Endothelial cell (in vitro differentiated cells): ENCODE results near the gene ATP5PB. TPM values are rescaled to one million over a fixed set of nuclear protein-coding genes. Genes with fewer than 3 reads are reported as not detected.

Experiments used
- DNase-seq: peaks from one replicate; pipeline ENCODE4 v3.0.0; 2021; ENCODE audit warnings: low spot score
- H3K27ac Mint-ChIP-seq: one replicate; pipeline ENCODE4 v1.8.0; 2021; ENCODE audit warnings: mixed read lengths, inconsistent platforms; ENCODE audit not compliant: unreplicated experiment
- H3K27me3 Mint-ChIP-seq: one replicate; pipeline ENCODE4 v1.8.0; 2021; ENCODE audit warnings: mild to moderate bottlenecking, moderate library complexity, mixed read lengths, inconsistent platforms; ENCODE audit not compliant: unreplicated experiment
- H3K36me3 Mint-ChIP-seq: one replicate; pipeline ENCODE4 v1.8.0; 2021; ENCODE audit warnings: mild to moderate bottlenecking, low read depth, mixed read lengths, inconsistent platforms; ENCODE audit not compliant: unreplicated experiment
- H3K4me1 Mint-ChIP-seq: one replicate; pipeline ENCODE4 v1.8.0; 2021; ENCODE audit warnings: mild to moderate bottlenecking, mixed read lengths, inconsistent platforms; ENCODE audit not compliant: unreplicated experiment
- H3K4me3 Mint-ChIP-seq: one replicate; pipeline ENCODE4 v1.8.0; 2021; ENCODE audit warnings: mild to moderate bottlenecking, mixed read lengths, inconsistent platforms; ENCODE audit not compliant: unreplicated experiment
- H3K9me3 Mint-ChIP-seq: one replicate; pipeline ENCODE4 v1.8.0; 2021; ENCODE audit warnings: mixed read lengths, inconsistent platforms; ENCODE audit not compliant: unreplicated experiment
- total RNA-seq: library from RNA; stranded (reverse); fragmentation: NEBNext Ultra II Directional; extraction: Animal tissue kit (Norgen Biotek cat#: 25700); gene quantifications from one replicate; pipeline ENCODE4 v1.2.1, GENCODE V29; 2021; ENCODE audit not compliant: unreplicated experiment
- TF ChIP-seq, protein P1 (sequence below): fragments of 200-600 bp; sonication (generic); IDR thresholded peaks from one replicate; pipeline ENCODE4 v1.5.0; 2021; ENCODE audit warnings: antibody characterized with exemption; ENCODE audit not compliant: unreplicated experiment

The ATP5PB gene
- total RNA-seq, 1 donor from 2014 or later: 211 TPM

DNA sequence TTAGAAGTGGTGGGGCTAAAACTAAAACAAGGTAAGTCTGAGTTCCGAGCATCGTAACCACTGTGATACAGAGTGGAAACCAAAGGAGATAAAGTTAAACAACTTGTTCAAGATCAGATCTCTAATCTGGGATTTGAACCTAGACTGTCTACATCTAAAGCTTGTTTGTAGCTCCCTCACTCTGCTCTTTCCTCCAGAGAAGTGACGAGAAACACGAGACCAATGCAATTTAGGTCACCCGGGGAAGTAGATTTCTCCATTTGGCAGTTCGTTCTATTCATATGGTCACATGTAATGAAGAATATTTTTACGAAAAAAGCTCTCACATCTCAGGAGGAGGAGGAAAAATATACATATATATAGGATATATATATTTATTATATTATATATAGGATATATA, 52.4 kb downstream of the ATP5PB start:
- H3K4me3 Mint-ChIP-seq: no peak overlapping the region
- H3K4me1 Mint-ChIP-seq: peaks cover 3% of the 10 kb centered on the region
- no peak for DNase-seq
- TF ChIP-seq, protein P1, sequence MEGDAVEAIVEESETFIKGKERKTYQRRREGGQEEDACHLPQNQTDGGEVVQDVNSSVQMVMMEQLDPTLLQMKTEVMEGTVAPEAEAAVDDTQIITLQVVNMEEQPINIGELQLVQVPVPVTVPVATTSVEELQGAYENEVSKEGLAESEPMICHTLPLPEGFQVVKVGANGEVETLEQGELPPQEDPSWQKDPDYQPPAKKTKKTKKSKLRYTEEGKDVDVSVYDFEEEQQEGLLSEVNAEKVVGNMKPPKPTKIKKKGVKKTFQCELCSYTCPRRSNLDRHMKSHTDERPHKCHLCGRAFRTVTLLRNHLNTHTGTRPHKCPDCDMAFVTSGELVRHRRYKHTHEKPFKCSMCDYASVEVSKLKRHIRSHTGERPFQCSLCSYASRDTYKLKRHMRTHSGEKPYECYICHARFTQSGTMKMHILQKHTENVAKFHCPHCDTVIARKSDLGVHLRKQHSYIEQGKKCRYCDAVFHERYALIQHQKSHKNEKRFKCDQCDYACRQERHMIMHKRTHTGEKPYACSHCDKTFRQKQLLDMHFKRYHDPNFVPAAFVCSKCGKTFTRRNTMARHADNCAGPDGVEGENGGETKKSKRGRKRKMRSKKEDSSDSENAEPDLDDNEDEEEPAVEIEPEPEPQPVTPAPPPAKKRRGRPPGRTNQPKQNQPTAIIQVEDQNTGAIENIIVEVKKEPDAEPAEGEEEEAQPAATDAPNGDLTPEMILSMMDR: no peak
- H3K27ac Mint-ChIP-seq: no peak overlapping the region
- H3K9me3 Mint-ChIP-seq: no peaks in the 10 kb centered on the region
- peaks cover 3% of the 10 kb centered on the region for H3K36me3 Mint-ChIP-seq
- H3K27me3 Mint-ChIP-seq: no peaks in the 10 kb centered on the region

- Mint-ChIP-seq H3K4me1 (peaks cover 5% of the 10 kb centered on the region), H3K36me3 (peaks cover 3% of the 10 kb centered on the region), H3K27me3 (no peaks in the 10 kb centered on the region), H3K9me3 (no peaks in the 10 kb centered on the region), H3K27ac (no peak within 1 kb of the TSS), H3K4me3 (no peak within 1 kb of the TSS)
- DNase-seq: no peak
- TF ChIP-seq, protein P1: no peak
Measured at GRCh38 chr1:111503585-111504060, 54.4 kb downstream of the ATP5PB start, which contains the start of the genes ADORA3 and TMIGD3. Gene ADORA3, minus strand, starts transcription at chr1:111503633. Its CDS starts 279 bp downstream, at chr1:111503354. Gene TMIGD3, minus strand, starts transcription at chr1:111503633. Its CDS starts 279 bp downstream, at chr1:111503354.

GRCh38 chr1:111504097-111504496, 54.8 kb downstream of the ATP5PB start:
- Mint-ChIP-seq H3K36me3 (peaks cover 3% of the 10 kb centered on the region), H3K4me1 (peaks cover 5% of the 10 kb centered on the region), H3K27ac (no peak overlapping the region), H3K9me3 (no peaks in the 10 kb centered on the region), H3K27me3 (no peaks in the 10 kb centered on the region), H3K4me3 (no peak overlapping the region)
- DNase-seq: no peak
- TF ChIP-seq, protein P1: no peak

DNA sequence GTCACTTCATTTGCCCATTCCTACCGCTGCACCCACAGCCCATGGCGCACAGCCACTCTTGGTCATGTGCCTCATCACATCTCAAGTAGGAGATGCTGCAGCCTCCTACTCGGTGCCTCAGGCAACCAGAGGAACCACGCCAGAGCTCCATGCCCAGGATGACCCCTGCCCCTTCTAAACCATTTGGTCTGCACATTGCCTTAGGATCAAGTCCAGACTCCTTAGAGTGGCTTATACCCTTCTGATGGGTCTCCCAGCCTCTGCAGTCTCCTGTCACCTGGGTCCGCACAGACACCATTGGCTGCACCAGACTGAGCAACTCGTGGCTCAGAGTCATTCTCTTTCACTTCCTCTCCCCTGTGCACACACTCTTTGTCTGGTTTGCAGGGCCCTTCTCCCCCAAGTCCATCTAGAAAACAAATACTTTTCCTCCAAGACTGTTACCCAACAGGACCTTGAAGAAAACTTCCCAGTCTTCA, 56.4 kb downstream of the ATP5PB start:
- no peak for DNase-seq
- H3K9me3 Mint-ChIP-seq: no peaks in the 10 kb centered on the region
- H3K27ac Mint-ChIP-seq: no peak overlapping the region
- peaks cover 4% of the 10 kb centered on the region for H3K4me1 Mint-ChIP-seq
- H3K27me3 Mint-ChIP-seq: no peaks in the 10 kb centered on the region
- H3K4me3 Mint-ChIP-seq: no peak overlapping the region
- peaks cover 3% of the 10 kb centered on the region for H3K36me3 Mint-ChIP-seq
- TF ChIP-seq, protein P1: no peak

DNA sequence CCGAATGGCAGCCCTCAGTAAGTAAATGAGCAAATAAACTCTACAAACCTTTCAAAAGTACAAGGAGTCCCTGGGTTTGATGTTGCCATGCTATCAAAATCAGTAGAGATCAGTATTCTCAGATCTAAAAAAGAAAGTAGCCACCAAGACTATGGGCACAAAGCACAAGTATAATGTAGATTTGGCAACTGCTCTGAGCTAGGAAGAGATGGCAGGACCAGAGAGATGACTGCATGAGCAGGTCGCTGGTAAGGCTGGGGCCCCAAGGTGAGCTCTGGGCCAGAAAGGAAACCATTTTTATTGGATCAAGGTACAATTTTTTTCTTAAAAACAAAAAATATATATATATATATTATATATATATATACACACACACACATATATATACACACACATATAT, 57.3 kb downstream of the ATP5PB start:
- H3K27ac Mint-ChIP-seq: no peak overlapping the region
- TF ChIP-seq, protein P1: no peak
- no peak for DNase-seq
- no peaks in the 10 kb centered on the region for H3K27me3 Mint-ChIP-seq
- H3K36me3 Mint-ChIP-seq: peaks cover 3% of the 10 kb centered on the region
- no peak overlapping the region for H3K4me3 Mint-ChIP-seq
- no peaks in the 10 kb centered on the region for H3K9me3 Mint-ChIP-seq
- peaks cover 4% of the 10 kb centered on the region for H3K4me1 Mint-ChIP-seq
